HL-60 (cell line): Measurements from ENCODE around the gene CPNE4.
"Not testable (repeated sequence)": the region's sequence is repeated elsewhere in the genome, so short reads cannot be mapped to it uniquely, and the experiment has no call there.

ENCODE experiments used
- POLR2AphosphoS5 ChIP-seq: IDR thresholded peaks from 2 replicates; pipeline ENCODE4 v1.6.1; 2012; ENCODE audit warnings: low read depth
- REST ChIP-seq: IDR thresholded peaks from 2 replicates; pipeline ENCODE4 v1.6.1; 2012; ENCODE audit warnings: low read depth; ENCODE audit not compliant: insufficient replicate concordance
- TF ChIP-seq, protein P1 (sequence below): IDR thresholded peaks from one replicate; pipeline ENCODE4 v1.5.1; 2011; ENCODE audit warnings: low read length, control low read depth, inconsistent platforms; ENCODE audit not compliant: insufficient read depth

DNA sequence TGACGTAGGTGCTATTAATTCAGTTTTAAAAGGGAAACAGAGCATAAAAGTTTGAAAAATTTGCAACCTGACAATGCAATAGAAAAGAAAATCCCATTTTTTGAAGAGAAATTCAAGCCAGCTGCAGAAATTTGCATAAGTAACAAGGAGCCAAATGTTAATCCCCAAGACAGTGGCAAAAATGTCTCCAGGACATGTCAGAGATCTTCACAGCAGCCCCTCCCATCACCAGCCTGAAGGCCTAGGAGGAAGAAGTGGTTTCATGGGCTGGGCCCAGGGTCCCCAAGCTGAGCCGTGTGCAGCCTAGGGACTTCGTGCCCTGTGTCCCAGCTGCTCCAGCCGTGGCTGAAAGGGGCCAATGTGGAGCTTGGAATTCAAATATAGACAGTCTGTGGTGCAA lies 148.9 kb downstream of the CPNE4 start:
- TF ChIP-seq, protein P1, sequence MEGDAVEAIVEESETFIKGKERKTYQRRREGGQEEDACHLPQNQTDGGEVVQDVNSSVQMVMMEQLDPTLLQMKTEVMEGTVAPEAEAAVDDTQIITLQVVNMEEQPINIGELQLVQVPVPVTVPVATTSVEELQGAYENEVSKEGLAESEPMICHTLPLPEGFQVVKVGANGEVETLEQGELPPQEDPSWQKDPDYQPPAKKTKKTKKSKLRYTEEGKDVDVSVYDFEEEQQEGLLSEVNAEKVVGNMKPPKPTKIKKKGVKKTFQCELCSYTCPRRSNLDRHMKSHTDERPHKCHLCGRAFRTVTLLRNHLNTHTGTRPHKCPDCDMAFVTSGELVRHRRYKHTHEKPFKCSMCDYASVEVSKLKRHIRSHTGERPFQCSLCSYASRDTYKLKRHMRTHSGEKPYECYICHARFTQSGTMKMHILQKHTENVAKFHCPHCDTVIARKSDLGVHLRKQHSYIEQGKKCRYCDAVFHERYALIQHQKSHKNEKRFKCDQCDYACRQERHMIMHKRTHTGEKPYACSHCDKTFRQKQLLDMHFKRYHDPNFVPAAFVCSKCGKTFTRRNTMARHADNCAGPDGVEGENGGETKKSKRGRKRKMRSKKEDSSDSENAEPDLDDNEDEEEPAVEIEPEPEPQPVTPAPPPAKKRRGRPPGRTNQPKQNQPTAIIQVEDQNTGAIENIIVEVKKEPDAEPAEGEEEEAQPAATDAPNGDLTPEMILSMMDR: not testable (repeated sequence)
- not testable (repeated sequence) for TF ChIP-seq POLR2AphosphoS5, REST
